ENCODE measurements around the gene PTH2R.
"Not testable (repeated sequence)": the region's sequence is repeated elsewhere in the genome, so short reads cannot be mapped to it uniquely, and the experiment has no call there.

The PTH2R gene

GRCh38 chr2:208525165-208525564, 118.6 kb downstream of the PTH2R start:
- intact Hi-C loops (cut with DNase I); DNase-seq: not testable (repeated sequence)

- intact Hi-C loops (cut with DNase I): no loop called here
- DNase-seq: no peak
These were observed 123.2 kb downstream of the PTH2R start for GRCh38 chr2:208529796-208530195.

GRCh38 chr2:208531361-208531760, 124.8 kb downstream of the PTH2R start:
- DNase-seq: no peak
- intact Hi-C loops (cut with DNase I): no loop called here

- DNase-seq: not testable (repeated sequence)
These were observed 129.0 kb downstream of the PTH2R start for GRCh38 chr2:208535578-208535977.

GRCh38 chr2:208541461-208541988, 134.9 kb downstream of the PTH2R start:
- DNase-seq: no peak
- intact Hi-C loops (cut with DNase I): no loop called here

More at GRCh38 chr2:208535578-208535977, 129.0 kb downstream of the PTH2R start:
- intact Hi-C loops (cut with DNase I): not testable (repeated sequence)

GRCh38 chr2:208541989-208542464, 135.4 kb downstream of the PTH2R start:
- intact Hi-C loops (cut with DNase I): no loop called here
- DNase-seq: no peak

- no peak for DNase-seq
- intact Hi-C loops (cut with DNase I): no loop called here
These were observed 136.0 kb downstream of the PTH2R start for GRCh38 chr2:208542465-208543041.

Measured in head of caudate nucleus (tissue), 42 donors.